Measurements from ENCODE around the gene LRRC32. TPM values are rescaled to one million over a fixed set of nuclear protein-coding genes. Genes with fewer than 3 reads are reported as not detected.

Gene LRRC32
- polyA plus RNA-seq, 1 donor (not counting 4 experiments of a cell fraction or from before 2014, with no cell fraction given) = not detected

GRCh38 chr11:76672431-76673175 is 2.1 kb upstream of the LRRC32 start:
- FAIRE-seq (no peak), DNase-seq (ENCODE audit: low read depth, low spot score) (no peak)
- Histone ChIP-seq H3K9ac (ENCODE audit: control insufficient read depth, extremely low read depth, insufficient read depth, low read length) (no peak overlapping the region), H4K20me1 (ENCODE audit: control insufficient read depth, extremely low read depth, insufficient read depth, low read length) (no peaks in the 10 kb centered on the region), H3K4me2 (ENCODE audit: control insufficient read depth, extremely low read depth, insufficient read depth, low read depth, low read length) (no peak overlapping the region), H3K9me1 (ENCODE audit: control insufficient read depth, extremely low read depth, insufficient read depth, low read length) (no peaks in the 10 kb centered on the region), H3K9me3 (ENCODE audit: control insufficient read depth, low read depth, low read length) (no peaks in the 10 kb centered on the region), H3K4me1 (ENCODE audit: control insufficient read depth, extremely low read depth, insufficient read depth, low read length) (no peaks in the 10 kb centered on the region), H3K27me3 (ENCODE audit: control insufficient read depth, extremely low read depth, insufficient read depth, low read length) (peaks cover 34% of the 10 kb centered on the region), H3K79me2 (ENCODE audit: control insufficient read depth, insufficient read depth, low read length) (no peaks in the 10 kb centered on the region), H2AFZ (ENCODE audit: control insufficient read depth, low read length) (no peak overlapping the region), H3K4me3 (ENCODE audit: control insufficient read depth in 2 of 3, extremely low read depth in 1 of 3, insufficient read depth in 2 of 3, low read depth in 1 of 3, low read length in 3 of 3) (no peak overlapping the region), H3K36me3 (ENCODE audit: control insufficient read depth in 2 of 2, extremely low read depth in 1 of 2, insufficient read depth in 2 of 2, low read length in 2 of 2) (no peaks in the 10 kb centered on the region), H3K27ac (ENCODE audit: control insufficient read depth, insufficient read depth, low read length) (no peak overlapping the region)
- TF ChIP-seq EZH2 (IDR thresholded peaks at IDR 0.05; ENCODE audit: low read length) = no peak
- no peak for TF ChIP-seq CTCF (optimal IDR thresholded peaks at IDR 0.05 in 1 of 3, IDR thresholded peaks at IDR 0.05 in 1 of 3, conservative IDR thresholded peaks at IDR 0.05 in 1 of 3; ENCODE audit: extremely low read depth in 1 of 3, insufficient read depth in 2 of 3, low read length in 3 of 3)
- dilution Hi-C loops (cut with MboI; ENCODE audit: extremely low pct_ligation_motif_present, low sequenced_read_pairs) = no loop called here

GRCh38 chr11:76671626-76672309 is 1.2 kb upstream of the LRRC32 start:
- Histone ChIP-seq H3K4me3 (ENCODE audit: control insufficient read depth in 2 of 3, extremely low read depth in 1 of 3, insufficient read depth in 2 of 3, low read depth in 1 of 3, low read length in 3 of 3) (no peak overlapping the region), H3K79me2 (ENCODE audit: control insufficient read depth, insufficient read depth, low read length) (no peaks in the 10 kb centered on the region), H2AFZ (ENCODE audit: control insufficient read depth, low read length) (no peak overlapping the region), H3K9me1 (ENCODE audit: control insufficient read depth, extremely low read depth, insufficient read depth, low read length) (no peaks in the 10 kb centered on the region), H3K27me3 (ENCODE audit: control insufficient read depth, extremely low read depth, insufficient read depth, low read length) (peaks cover 35% of the 10 kb centered on the region), H3K4me1 (ENCODE audit: control insufficient read depth, extremely low read depth, insufficient read depth, low read length) (no peaks in the 10 kb centered on the region), H3K36me3 (ENCODE audit: control insufficient read depth in 2 of 2, extremely low read depth in 1 of 2, insufficient read depth in 2 of 2, low read length in 2 of 2) (no peaks in the 10 kb centered on the region), H3K9me3 (ENCODE audit: control insufficient read depth, low read depth, low read length) (no peaks in the 10 kb centered on the region), H4K20me1 (ENCODE audit: control insufficient read depth, extremely low read depth, insufficient read depth, low read length) (no peaks in the 10 kb centered on the region), H3K9ac (ENCODE audit: control insufficient read depth, extremely low read depth, insufficient read depth, low read length) (no peak overlapping the region), H3K4me2 (ENCODE audit: control insufficient read depth, extremely low read depth, insufficient read depth, low read depth, low read length) (no peak overlapping the region), H3K27ac (ENCODE audit: control insufficient read depth, insufficient read depth, low read length) (no peak overlapping the region)
- no peak for DNase-seq (ENCODE audit: low read depth, low spot score)
- dilution Hi-C loops (cut with MboI; ENCODE audit: extremely low pct_ligation_motif_present, low sequenced_read_pairs) = no loop called here
- no peak for FAIRE-seq
- TF ChIP-seq EZH2 (IDR thresholded peaks at IDR 0.05; ENCODE audit: low read length) (no peak), CTCF (optimal IDR thresholded peaks at IDR 0.05 in 1 of 3, IDR thresholded peaks at IDR 0.05 in 1 of 3, conservative IDR thresholded peaks at IDR 0.05 in 1 of 3; ENCODE audit: extremely low read depth in 1 of 3, insufficient read depth in 2 of 3, low read length in 3 of 3) (no peak)

Data from keratinocyte (primary cell).